ENCODE data around the gene CTSL.

DNA sequence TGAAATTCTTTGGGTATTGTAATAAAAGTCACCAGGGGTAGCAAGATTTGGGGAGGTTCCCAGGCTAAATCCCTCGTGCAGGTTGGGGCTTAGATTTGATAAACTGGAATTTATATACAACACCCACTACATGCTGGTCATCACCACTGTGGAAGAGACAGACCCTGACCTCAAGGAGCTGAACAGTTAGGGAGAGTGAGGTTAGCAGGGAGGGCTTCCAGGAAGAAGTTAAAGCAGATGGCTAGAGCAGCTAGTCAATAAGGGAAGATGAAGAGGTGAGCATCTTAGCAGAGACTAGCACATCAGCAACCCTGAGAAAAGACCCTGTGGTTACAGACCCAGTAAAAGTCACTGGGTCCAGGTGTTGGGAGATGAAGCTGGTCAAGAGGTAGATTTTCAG, 6.4 kb downstream of the CTSL start:
- TF ChIP-seq FOXP2 (optimal IDR thresholded peaks at IDR 0.05; ENCODE audit: control extremely low read depth, extremely low read length, insufficient read depth) (no peak), POLR2AphosphoS5 (IDR thresholded peaks at IDR 0.05; ENCODE audit: borderline replicate concordance, low read depth, low read length) (no peak)
